Measurements from ENCODE around the gene KLLN.
"Not testable (repeated sequence)": the region's sequence is repeated elsewhere in the genome, so short reads cannot be mapped to it uniquely, and the experiment has no call there.

Gene KLLN, protein sequence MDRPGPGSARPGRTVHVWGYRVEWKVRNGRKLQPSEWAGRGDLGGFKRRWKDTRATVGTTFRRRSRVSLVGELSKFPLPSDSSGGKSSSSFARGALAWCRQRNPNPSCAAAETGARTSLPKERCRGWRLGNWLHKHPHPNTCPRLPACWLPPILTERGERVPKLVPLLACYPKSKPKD

DNA sequence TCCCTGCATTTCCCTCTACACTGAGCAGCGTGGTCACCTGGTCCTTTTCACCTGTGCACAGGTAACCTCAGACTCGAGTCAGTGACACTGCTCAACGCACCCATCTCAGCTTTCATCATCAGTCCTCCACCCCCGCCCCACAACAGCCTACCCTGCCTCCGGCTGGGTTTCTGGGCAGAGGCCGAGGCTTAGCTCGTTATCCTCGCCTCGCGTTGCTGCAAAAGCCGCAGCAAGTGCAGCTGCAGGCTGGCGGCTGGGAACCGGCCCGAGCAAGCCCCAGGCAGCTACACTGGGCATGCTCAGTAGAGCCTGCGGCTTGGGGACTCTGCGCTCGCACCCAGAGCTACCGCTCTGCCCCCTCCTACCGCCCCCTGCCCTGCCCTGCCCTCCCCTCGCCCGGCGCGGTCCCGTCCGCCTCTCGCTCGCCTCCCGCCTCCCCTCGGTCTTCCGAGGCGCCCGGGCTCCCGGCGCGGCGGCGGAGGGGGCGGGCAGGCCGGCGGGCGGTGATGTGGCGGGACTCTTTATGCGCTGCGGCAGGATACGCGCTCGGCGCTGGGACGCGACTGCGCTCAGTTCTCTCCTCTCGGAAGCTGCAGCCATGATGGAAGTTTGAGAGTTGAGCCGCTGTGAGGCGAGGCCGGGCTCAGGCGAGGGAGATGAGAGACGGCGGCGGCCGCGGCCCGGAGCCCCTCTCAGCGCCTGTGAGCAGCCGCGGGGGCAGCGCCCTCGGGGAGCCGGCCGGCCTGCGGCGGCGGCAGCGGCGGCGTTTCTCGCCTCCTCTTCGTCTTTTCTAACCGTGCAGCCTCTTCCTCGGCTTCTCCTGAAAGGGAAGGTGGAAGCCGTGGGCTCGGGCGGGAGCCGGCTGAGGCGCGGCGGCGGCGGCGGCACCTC lies at the start of gene KLLN, which contains the start of gene PTEN:
TSS of gene KLLN (minus strand) at position 481 of the 891 bp plus-strand sequence. CDS start 1,046 bp downstream, outside the sequence.
TSS of gene PTEN (plus strand) at position 573 of the 891 bp plus-strand sequence. CDS start 845 bp downstream, outside the sequence.
- TF ChIP-seq, protein P1, sequence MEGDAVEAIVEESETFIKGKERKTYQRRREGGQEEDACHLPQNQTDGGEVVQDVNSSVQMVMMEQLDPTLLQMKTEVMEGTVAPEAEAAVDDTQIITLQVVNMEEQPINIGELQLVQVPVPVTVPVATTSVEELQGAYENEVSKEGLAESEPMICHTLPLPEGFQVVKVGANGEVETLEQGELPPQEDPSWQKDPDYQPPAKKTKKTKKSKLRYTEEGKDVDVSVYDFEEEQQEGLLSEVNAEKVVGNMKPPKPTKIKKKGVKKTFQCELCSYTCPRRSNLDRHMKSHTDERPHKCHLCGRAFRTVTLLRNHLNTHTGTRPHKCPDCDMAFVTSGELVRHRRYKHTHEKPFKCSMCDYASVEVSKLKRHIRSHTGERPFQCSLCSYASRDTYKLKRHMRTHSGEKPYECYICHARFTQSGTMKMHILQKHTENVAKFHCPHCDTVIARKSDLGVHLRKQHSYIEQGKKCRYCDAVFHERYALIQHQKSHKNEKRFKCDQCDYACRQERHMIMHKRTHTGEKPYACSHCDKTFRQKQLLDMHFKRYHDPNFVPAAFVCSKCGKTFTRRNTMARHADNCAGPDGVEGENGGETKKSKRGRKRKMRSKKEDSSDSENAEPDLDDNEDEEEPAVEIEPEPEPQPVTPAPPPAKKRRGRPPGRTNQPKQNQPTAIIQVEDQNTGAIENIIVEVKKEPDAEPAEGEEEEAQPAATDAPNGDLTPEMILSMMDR (IDR thresholded peaks at IDR 0.05; ENCODE audit: control insufficient read depth, extremely low read depth, insufficient read depth) = no peak
- peak within 1 kb of the TSS; percentile 86 for H3K4me3 ChIP-seq (ENCODE audit: low read depth, low read length)
- DNase-seq (ENCODE audit: low read depth) = no peak

DNA sequence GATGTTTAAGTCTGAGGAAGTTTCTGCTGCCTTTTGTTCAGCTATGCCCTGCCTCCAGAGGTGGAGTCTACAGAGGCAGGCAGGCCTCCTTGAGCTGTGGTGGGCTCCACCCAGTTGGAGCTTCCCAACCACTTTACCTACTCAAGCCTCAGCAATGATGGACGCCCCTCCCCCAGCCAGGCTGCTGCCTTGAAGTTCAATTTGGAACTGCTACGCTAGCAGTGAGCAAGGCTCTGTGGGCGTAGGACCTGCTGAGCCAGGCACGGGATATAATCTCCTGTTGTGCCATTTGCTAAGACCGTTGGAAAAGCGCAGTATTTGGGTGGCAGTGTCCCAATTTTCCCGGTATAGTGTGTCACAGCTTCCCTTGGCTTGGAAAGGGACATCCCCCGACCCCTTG lies 40.1 kb upstream of the KLLN start:
- not testable (repeated sequence) for H3K4me3 ChIP-seq (ENCODE audit: low read depth, low read length); DNase-seq (ENCODE audit: low read depth)

DNA sequence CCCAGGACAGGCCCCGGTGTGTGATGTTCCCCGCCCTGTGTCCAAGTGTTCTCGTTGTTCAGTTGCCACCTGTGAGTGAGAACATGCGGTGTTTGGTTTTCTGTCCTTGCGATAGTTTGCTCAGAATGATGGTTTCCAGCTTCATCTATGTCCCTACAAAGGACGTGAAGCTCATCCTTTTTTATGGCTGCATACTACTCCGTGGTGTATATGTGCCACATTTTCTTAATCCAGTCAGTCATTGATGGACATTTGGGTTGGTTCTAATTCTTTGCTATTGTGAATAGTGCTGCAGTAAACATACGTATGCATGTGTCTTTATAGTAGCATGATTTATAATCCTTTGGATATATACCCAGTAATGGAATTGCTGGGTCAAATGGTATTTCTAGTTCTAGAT lies 34.6 kb upstream of the KLLN start:
- not testable (repeated sequence) for H3K4me3 ChIP-seq (ENCODE audit: low read depth, low read length); DNase-seq (ENCODE audit: low read depth)

DNA sequence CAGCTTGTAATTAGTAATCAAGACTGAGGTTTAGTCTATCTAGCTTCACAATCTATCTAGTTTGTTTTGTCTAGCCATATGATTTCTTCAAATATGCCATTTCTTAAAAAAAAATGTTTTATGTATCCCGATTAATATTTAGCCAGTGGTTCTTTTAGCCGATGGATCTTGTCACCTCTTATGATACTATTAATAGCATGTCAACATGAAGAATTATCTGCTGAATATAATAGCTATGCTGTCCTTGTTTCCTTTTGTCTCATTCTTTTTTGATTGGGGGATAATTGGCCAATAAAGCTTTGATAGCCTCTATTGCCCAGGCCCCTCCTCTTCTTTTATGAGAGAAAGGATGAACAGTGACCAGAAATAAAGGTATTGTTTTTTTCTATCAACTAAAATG lies 32.9 kb upstream of the KLLN start:
- H3K4me3 ChIP-seq (ENCODE audit: low read depth, low read length) = no peak overlapping the region
- no peak for DNase-seq (ENCODE audit: low read depth)
- TF ChIP-seq, protein P1 (IDR thresholded peaks at IDR 0.05; ENCODE audit: control insufficient read depth, extremely low read depth, insufficient read depth) = no peak

DNA sequence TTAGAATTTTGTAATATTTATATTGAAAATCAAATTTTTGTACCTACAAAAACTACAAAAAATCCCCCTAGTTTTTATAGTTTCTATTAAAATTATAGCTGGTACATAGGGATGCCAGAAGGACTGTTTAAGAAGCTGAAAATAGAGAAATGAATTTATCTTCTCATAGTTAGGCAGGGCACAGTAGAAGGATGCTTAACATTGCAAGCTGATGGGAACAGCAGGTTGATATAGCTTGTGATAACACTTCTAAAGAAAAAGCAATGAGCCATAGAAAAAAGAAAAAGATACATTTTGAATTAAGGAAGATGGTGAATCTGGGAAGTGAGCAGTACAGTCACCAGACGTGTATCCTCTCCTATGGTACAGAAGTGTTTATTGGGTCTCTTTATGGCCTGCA lies 32.1 kb upstream of the KLLN start:
- H3K4me3 ChIP-seq (ENCODE audit: low read depth, low read length) = no peak overlapping the region
- TF ChIP-seq, protein P1 (IDR thresholded peaks at IDR 0.05; ENCODE audit: control insufficient read depth, extremely low read depth, insufficient read depth) = no peak
- DNase-seq (ENCODE audit: low read depth) = no peak

DNA sequence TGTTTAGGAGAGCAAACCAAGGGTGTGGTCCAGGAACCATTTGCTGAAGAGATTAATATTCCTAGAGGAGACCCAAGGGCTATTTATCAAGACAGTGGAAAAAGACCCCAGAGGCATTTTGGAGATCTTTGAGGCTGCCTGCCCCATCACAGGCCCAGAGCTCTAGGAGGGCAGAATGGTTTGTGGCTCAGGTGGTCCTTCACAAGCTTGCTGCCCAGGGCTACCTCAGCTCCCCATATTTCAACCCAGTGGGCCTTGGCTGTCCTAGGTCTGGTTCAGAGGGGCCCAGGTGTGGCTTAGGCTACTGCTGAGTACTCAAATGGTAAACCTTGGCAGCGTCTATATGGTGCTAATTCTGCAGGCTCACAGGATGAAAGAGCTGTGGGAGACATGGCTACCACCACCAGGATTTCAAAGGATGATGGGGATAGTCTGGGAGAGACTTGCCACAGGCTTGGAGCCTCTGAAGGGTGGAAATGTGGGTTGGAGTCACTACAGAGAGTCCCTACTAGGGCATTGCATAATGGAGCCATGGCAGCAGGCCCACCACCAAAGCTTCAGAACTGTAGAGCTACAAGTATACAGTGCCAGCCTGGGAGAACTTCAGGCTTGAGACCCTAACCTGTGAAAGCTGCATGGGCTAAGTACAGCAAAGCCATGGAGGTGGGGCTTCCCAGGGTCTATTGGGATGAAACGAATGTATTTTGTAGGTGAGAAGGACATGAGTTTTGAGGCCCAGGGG lies 24.4 kb upstream of the KLLN start:
- H3K4me3 ChIP-seq (ENCODE audit: low read depth, low read length) = no peak overlapping the region
- no peak for DNase-seq (ENCODE audit: low read depth)

DNA sequence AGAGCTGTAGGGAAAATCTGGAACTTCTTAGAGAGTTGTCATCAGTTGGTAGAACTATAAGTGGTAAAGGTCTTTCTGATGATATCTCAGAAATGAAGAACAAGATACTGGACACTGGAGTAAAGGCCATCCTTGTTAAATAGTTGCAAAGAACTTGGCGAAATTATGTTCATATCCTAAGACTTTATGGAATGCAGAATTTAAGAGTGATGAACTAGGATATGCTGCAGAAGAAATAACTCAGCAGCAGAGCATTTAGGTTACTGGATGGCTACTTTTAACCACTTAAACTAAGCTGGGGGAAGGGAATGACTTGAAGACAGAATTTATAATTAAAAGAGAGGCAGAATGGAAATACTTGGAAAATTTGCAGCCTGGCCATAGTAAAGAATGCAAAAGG lies 23.8 kb upstream of the KLLN start:
- TF ChIP-seq, protein P1 (IDR thresholded peaks at IDR 0.05; ENCODE audit: control insufficient read depth, extremely low read depth, insufficient read depth) = no peak
- DNase-seq (ENCODE audit: low read depth) = no peak
- no peak overlapping the region for H3K4me3 ChIP-seq (ENCODE audit: low read depth, low read length)

More for the DNA sequence above, 24.4 kb upstream of the KLLN start:
- TF ChIP-seq, protein P1 (IDR thresholded peaks at IDR 0.05; ENCODE audit: control insufficient read depth, extremely low read depth, insufficient read depth) = no peak
